ENCODE data around the gene ATRNL1.

Gene ATRNL1

GRCh38 chr10:115921795-115922194, 828.6 kb downstream of the ATRNL1 start:
- H3K36me3 ChIP-seq (ENCODE audit: control insufficient read depth, insufficient read depth, low read length), result no peaks in the 10 kb centered on the region
- H3K4me1 ChIP-seq (ENCODE audit: control insufficient read depth, insufficient read depth, low read length), result no peaks in the 10 kb centered on the region
- WGBS, 2 experiments, result 86 to 95% methylated on average over 4 of the region's 4 CpGs

GRCh38 chr10:115931309-115931708, 838.1 kb downstream of the ATRNL1 start:
- H3K36me3 ChIP-seq (ENCODE audit: control insufficient read depth, insufficient read depth, low read length), result no peaks in the 10 kb centered on the region
- H3K27me3 ChIP-seq (ENCODE audit: control insufficient read depth, insufficient read depth, low read length, poor library complexity, severe bottlenecking), result no peaks in the 10 kb centered on the region
- no peak overlapping the region for H3K27ac ChIP-seq (ENCODE audit: insufficient read depth, low read depth, low read length, poor library complexity, severe bottlenecking)
- no peak overlapping the region for H3K4me3 ChIP-seq (ENCODE audit: insufficient read depth, low read depth, low read length)
- 96% methylated on average over 1 to 2 of the region's 2 CpGs for WGBS, 2 experiments
- H3K9me3 ChIP-seq (ENCODE audit: control insufficient read depth, low read length), result no peaks in the 10 kb centered on the region
- no peaks in the 10 kb centered on the region for H3K4me1 ChIP-seq (ENCODE audit: control insufficient read depth, insufficient read depth, low read length)

More at GRCh38 chr10:115921795-115922194, 828.6 kb downstream of the ATRNL1 start:
- Histone ChIP-seq H3K9me3 (ENCODE audit: control insufficient read depth, low read length) (no peaks in the 10 kb centered on the region), H3K27ac (ENCODE audit: insufficient read depth, low read depth, low read length, poor library complexity, severe bottlenecking) (no peak overlapping the region), H3K4me3 (ENCODE audit: insufficient read depth, low read depth, low read length) (no peak overlapping the region), H3K27me3 (ENCODE audit: control insufficient read depth, insufficient read depth, low read length, poor library complexity, severe bottlenecking) (no peaks in the 10 kb centered on the region)

GRCh38 chr10:115932099-115932498, 838.9 kb downstream of the ATRNL1 start:
- 99 to 100% methylated on average over 1 to 2 of the region's 2 CpGs for WGBS, 2 experiments
- Histone ChIP-seq H3K36me3 (ENCODE audit: control insufficient read depth, insufficient read depth, low read length) (no peaks in the 10 kb centered on the region), H3K4me1 (ENCODE audit: control insufficient read depth, insufficient read depth, low read length) (no peaks in the 10 kb centered on the region), H3K27me3 (ENCODE audit: control insufficient read depth, insufficient read depth, low read length, poor library complexity, severe bottlenecking) (no peaks in the 10 kb centered on the region), H3K27ac (ENCODE audit: insufficient read depth, low read depth, low read length, poor library complexity, severe bottlenecking) (no peak overlapping the region), H3K9me3 (ENCODE audit: control insufficient read depth, low read length) (no peaks in the 10 kb centered on the region), H3K4me3 (ENCODE audit: insufficient read depth, low read depth, low read length) (no peak overlapping the region)

GRCh38 chr10:115933098-115933497, 839.9 kb downstream of the ATRNL1 start:
- Histone ChIP-seq H3K27me3 (ENCODE audit: control insufficient read depth, insufficient read depth, low read length, poor library complexity, severe bottlenecking) (no peaks in the 10 kb centered on the region), H3K4me1 (ENCODE audit: control insufficient read depth, insufficient read depth, low read length) (no peaks in the 10 kb centered on the region), H3K4me3 (ENCODE audit: insufficient read depth, low read depth, low read length) (no peak overlapping the region), H3K36me3 (ENCODE audit: control insufficient read depth, insufficient read depth, low read length) (no peaks in the 10 kb centered on the region), H3K9me3 (ENCODE audit: control insufficient read depth, low read length) (no peaks in the 10 kb centered on the region), H3K27ac (ENCODE audit: insufficient read depth, low read depth, low read length, poor library complexity, severe bottlenecking) (no peak overlapping the region)
- WGBS, 2 experiments, result 90 to 93% methylated on average over 2 of the region's 2 CpGs

GRCh38 chr10:115935731-115936130, 842.6 kb downstream of the ATRNL1 start:
- Histone ChIP-seq H3K27me3 (ENCODE audit: control insufficient read depth, insufficient read depth, low read length, poor library complexity, severe bottlenecking) (no peaks in the 10 kb centered on the region), H3K27ac (ENCODE audit: insufficient read depth, low read depth, low read length, poor library complexity, severe bottlenecking) (no peak overlapping the region), H3K4me1 (ENCODE audit: control insufficient read depth, insufficient read depth, low read length) (no peaks in the 10 kb centered on the region), H3K4me3 (ENCODE audit: insufficient read depth, low read depth, low read length) (no peak overlapping the region), H3K9me3 (ENCODE audit: control insufficient read depth, low read length) (no peaks in the 10 kb centered on the region), H3K36me3 (ENCODE audit: control insufficient read depth, insufficient read depth, low read length) (no peaks in the 10 kb centered on the region)
- WGBS, 2 experiments, result 93 to 95% methylated on average over 2 of the region's 2 CpGs

- no peaks in the 10 kb centered on the region for H3K36me3 ChIP-seq (ENCODE audit: control insufficient read depth, insufficient read depth, low read length)
- no peaks in the 10 kb centered on the region for H3K9me3 ChIP-seq (ENCODE audit: control insufficient read depth, low read length)
- WGBS, 2 experiments, result 93 to 96% methylated on average over 7 to 9 of the region's 9 CpGs
- H3K27me3 ChIP-seq (ENCODE audit: control insufficient read depth, insufficient read depth, low read length, poor library complexity, severe bottlenecking), result no peaks in the 10 kb centered on the region
- H3K4me1 ChIP-seq (ENCODE audit: control insufficient read depth, insufficient read depth, low read length), result no peaks in the 10 kb centered on the region
- no peak overlapping the region for H3K27ac ChIP-seq (ENCODE audit: insufficient read depth, low read depth, low read length, poor library complexity, severe bottlenecking)
- H3K4me3 ChIP-seq (ENCODE audit: insufficient read depth, low read depth, low read length), result no peak overlapping the region
These were observed 844.0 kb downstream of the ATRNL1 start for GRCh38 chr10:115936926-115937767.

- Histone ChIP-seq H3K9me3 (ENCODE audit: control insufficient read depth, low read length) (no peaks in the 10 kb centered on the region), H3K4me3 (ENCODE audit: insufficient read depth, low read depth, low read length) (no peak overlapping the region), H3K36me3 (ENCODE audit: control insufficient read depth, insufficient read depth, low read length) (no peaks in the 10 kb centered on the region), H3K4me1 (ENCODE audit: control insufficient read depth, insufficient read depth, low read length) (no peaks in the 10 kb centered on the region), H3K27ac (ENCODE audit: insufficient read depth, low read depth, low read length, poor library complexity, severe bottlenecking) (no peak overlapping the region), H3K27me3 (ENCODE audit: control insufficient read depth, insufficient read depth, low read length, poor library complexity, severe bottlenecking) (no peaks in the 10 kb centered on the region)
- 85 to 89% methylated on average over 2 to 3 of the region's 3 CpGs for WGBS, 2 experiments
These were observed 844.5 kb downstream of the ATRNL1 start for GRCh38 chr10:115937768-115938056.

GRCh38 chr10:115939101-115939854, 846.1 kb downstream of the ATRNL1 start:
- H3K36me3 ChIP-seq (ENCODE audit: control insufficient read depth, insufficient read depth, low read length), result no peaks in the 10 kb centered on the region
- no peaks in the 10 kb centered on the region for H3K27me3 ChIP-seq (ENCODE audit: control insufficient read depth, insufficient read depth, low read length, poor library complexity, severe bottlenecking)
- H3K4me1 ChIP-seq (ENCODE audit: control insufficient read depth, insufficient read depth, low read length), result no peaks in the 10 kb centered on the region
- no peaks in the 10 kb centered on the region for H3K9me3 ChIP-seq (ENCODE audit: control insufficient read depth, low read length)
- H3K4me3 ChIP-seq (ENCODE audit: insufficient read depth, low read depth, low read length), result no peak overlapping the region
- no peak overlapping the region for H3K27ac ChIP-seq (ENCODE audit: insufficient read depth, low read depth, low read length, poor library complexity, severe bottlenecking)
- WGBS, 2 experiments, result 94 to 96% methylated on average over 6 of the region's 7 CpGs

GRCh38 chr10:115941361-115941771, 848.2 kb downstream of the ATRNL1 start:
- Histone ChIP-seq H3K4me3 (ENCODE audit: insufficient read depth, low read depth, low read length) (no peak overlapping the region), H3K27me3 (ENCODE audit: control insufficient read depth, insufficient read depth, low read length, poor library complexity, severe bottlenecking) (no peaks in the 10 kb centered on the region), H3K9me3 (ENCODE audit: control insufficient read depth, low read length) (no peaks in the 10 kb centered on the region), H3K36me3 (ENCODE audit: control insufficient read depth, insufficient read depth, low read length) (no peaks in the 10 kb centered on the region), H3K4me1 (ENCODE audit: control insufficient read depth, insufficient read depth, low read length) (no peaks in the 10 kb centered on the region), H3K27ac (ENCODE audit: insufficient read depth, low read depth, low read length, poor library complexity, severe bottlenecking) (no peak overlapping the region)
- WGBS, 2 experiments, result 94 to 97% methylated on average over 3 of the region's 3 CpGs

- no peak overlapping the region for H3K27ac ChIP-seq (ENCODE audit: insufficient read depth, low read depth, low read length, poor library complexity, severe bottlenecking)
- 92 to 95% methylated on average over 4 of the region's 4 CpGs for WGBS, 2 experiments
- no peaks in the 10 kb centered on the region for H3K36me3 ChIP-seq (ENCODE audit: control insufficient read depth, insufficient read depth, low read length)
- no peaks in the 10 kb centered on the region for H3K27me3 ChIP-seq (ENCODE audit: control insufficient read depth, insufficient read depth, low read length, poor library complexity, severe bottlenecking)
- no peaks in the 10 kb centered on the region for H3K9me3 ChIP-seq (ENCODE audit: control insufficient read depth, low read length)
- no peaks in the 10 kb centered on the region for H3K4me1 ChIP-seq (ENCODE audit: control insufficient read depth, insufficient read depth, low read length)
- no peak overlapping the region for H3K4me3 ChIP-seq (ENCODE audit: insufficient read depth, low read depth, low read length)
These were observed 848.9 kb downstream of the ATRNL1 start for GRCh38 chr10:115942101-115942500.
